ENCODE data around the gene HSF4.

HSF4 gene

GRCh38 chr16:67184995-67185650, 20.6 kb downstream of the HSF4 start:
- peak; percentile 90 for DNase-seq (ENCODE audit: low spot score)

- DNase-seq (ENCODE audit: low spot score) = no peak
These were observed 21.1 kb downstream of the HSF4 start for GRCh38 chr16:67185651-67186134.

GRCh38 chr16:67186550-67186950, 22.0 kb downstream of the HSF4 start:
- peak; percentile 93 for DNase-seq (ENCODE audit: low spot score)

- no peak for DNase-seq (ENCODE audit: low spot score)
These were observed 22.8 kb downstream of the HSF4 start for GRCh38 chr16:67187175-67187890.

- DNase-seq (ENCODE audit: low spot score) = no peak
These were observed 23.8 kb downstream of the HSF4 start for GRCh38 chr16:67188323-67188722.

- DNase-seq (ENCODE audit: low spot score) = no peak
These were observed 24.3 kb downstream of the HSF4 start for GRCh38 chr16:67188798-67189197.

GRCh38 chr16:67190041-67190440, 25.5 kb downstream of the HSF4 start, which contains the start of gene EXOC3L1:
TSS of gene EXOC3L1 (minus strand) at chr16:67190136. CDS start at chr16:67189676, 460 bp downstream.
- DNase-seq (ENCODE audit: low spot score) = no peak

GRCh38 chr16:67190448-67191399, 26.2 kb downstream of the HSF4 start:
- DNase-seq (ENCODE audit: low spot score) = no peak

- no peak for DNase-seq (ENCODE audit: low spot score)
These were observed 27.0 kb downstream of the HSF4 start for GRCh38 chr16:67191411-67191994.

- DNase-seq (ENCODE audit: low spot score) = peak; percentile 93
These were observed 27.6 kb downstream of the HSF4 start, which contains the start of gene E2F4 for GRCh38 chr16:67191995-67192681. TSS of gene E2F4 (plus strand) at chr16:67192155. CDS start at chr16:67192228, 73 bp downstream.

- no peak for DNase-seq (ENCODE audit: low spot score)
These were observed 28.3 kb downstream of the HSF4 start for GRCh38 chr16:67192781-67193361.

- no peak for DNase-seq (ENCODE audit: low spot score)
These were observed 29.0 kb downstream of the HSF4 start for GRCh38 chr16:67193536-67193935.

- DNase-seq (ENCODE audit: low spot score) = no peak
These were observed 29.7 kb downstream of the HSF4 start for GRCh38 chr16:67194260-67194659.

GRCh38 chr16:67195676-67196075, 31.1 kb downstream of the HSF4 start:
- no peak for DNase-seq (ENCODE audit: low spot score)

GRCh38 chr16:67196881-67197280, 32.3 kb downstream of the HSF4 start:
- no peak for DNase-seq (ENCODE audit: low spot score)

- DNase-seq (ENCODE audit: low spot score) = no peak
These were observed 33.2 kb downstream of the HSF4 start for GRCh38 chr16:67197704-67198103.

GRCh38 chr16:67198238-67198734, 33.7 kb downstream of the HSF4 start:
- peak; percentile 77 for DNase-seq (ENCODE audit: low spot score)

GRCh38 chr16:67199011-67199807, 34.7 kb downstream of the HSF4 start, which contains the start of gene ELMO3:
TSS of gene ELMO3 (plus strand) at chr16:67199131. CDS start at chr16:67199327, 196 bp downstream.
- DNase-seq (ENCODE audit: low spot score) = peak; percentile 69

- no peak for DNase-seq (ENCODE audit: low spot score)
These were observed 35.3 kb downstream of the HSF4 start for GRCh38 chr16:67199808-67200198.

- DNase-seq (ENCODE audit: low spot score) = no peak
These were observed 35.9 kb downstream of the HSF4 start for GRCh38 chr16:67200491-67200890.
